ENCODE results near the gene TSPAN4.

The TSPAN4 gene

DNA sequence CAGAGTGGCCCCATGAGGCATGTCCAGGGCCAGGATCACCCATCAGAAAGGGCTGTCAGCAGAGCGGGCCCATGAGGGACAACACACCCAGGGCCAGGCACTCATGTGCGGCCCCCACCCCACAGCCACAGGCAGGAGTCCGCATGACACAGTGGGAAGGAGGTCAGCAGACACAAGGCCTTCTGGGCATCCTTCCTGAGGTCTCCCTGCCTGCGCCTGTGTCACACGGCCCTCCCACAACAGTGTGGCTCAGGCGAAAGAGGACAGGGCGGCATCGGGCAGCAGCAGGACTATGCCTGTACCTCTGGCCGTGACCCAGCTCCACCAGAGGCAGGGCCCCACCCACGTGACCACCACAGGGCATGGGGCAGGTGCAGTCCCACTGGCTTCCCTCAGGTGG, 40.9 kb downstream of the TSPAN4 start:
- no peak for DNase-seq (ENCODE audit: extremely low read depth in 1 of 2, low read depth in 1 of 2)

DNA sequence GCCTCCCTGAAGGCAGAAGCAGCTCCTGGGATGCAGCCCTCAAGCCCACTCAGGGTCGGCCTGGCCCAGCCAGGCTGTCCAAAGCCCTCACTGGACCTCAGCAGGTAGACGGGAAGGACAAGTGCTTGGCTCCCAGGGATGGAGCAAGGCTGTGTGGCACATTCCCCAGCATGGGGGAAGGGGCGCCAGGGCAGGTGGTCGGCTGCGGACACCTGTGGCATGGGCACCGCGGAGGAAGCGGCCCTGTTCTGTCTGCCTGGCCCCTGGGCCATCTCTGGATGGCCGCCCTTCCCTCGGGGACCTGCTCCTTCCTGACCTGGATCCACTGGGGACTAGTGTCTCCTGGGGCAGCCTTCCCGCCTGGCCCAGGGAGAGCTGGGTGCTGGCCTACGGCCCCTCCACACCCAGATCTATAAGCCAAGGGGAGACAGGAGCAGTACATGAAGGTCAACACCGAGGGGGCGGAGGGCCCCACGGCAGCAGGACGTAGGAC, 42.0 kb downstream of the TSPAN4 start:
- DNase-seq (ENCODE audit: extremely low read depth in 1 of 2, low read depth in 1 of 2) = no peak

GRCh38 chr11:886568-886967, 43.9 kb downstream of the TSPAN4 start:
- no peak for DNase-seq (ENCODE audit: extremely low read depth in 1 of 2, low read depth in 1 of 2)

- DNase-seq (ENCODE audit: extremely low read depth in 1 of 2, low read depth in 1 of 2) = no peak
These were observed 44.9 kb downstream of the TSPAN4 start for GRCh38 chr11:887589-887988.

DNA sequence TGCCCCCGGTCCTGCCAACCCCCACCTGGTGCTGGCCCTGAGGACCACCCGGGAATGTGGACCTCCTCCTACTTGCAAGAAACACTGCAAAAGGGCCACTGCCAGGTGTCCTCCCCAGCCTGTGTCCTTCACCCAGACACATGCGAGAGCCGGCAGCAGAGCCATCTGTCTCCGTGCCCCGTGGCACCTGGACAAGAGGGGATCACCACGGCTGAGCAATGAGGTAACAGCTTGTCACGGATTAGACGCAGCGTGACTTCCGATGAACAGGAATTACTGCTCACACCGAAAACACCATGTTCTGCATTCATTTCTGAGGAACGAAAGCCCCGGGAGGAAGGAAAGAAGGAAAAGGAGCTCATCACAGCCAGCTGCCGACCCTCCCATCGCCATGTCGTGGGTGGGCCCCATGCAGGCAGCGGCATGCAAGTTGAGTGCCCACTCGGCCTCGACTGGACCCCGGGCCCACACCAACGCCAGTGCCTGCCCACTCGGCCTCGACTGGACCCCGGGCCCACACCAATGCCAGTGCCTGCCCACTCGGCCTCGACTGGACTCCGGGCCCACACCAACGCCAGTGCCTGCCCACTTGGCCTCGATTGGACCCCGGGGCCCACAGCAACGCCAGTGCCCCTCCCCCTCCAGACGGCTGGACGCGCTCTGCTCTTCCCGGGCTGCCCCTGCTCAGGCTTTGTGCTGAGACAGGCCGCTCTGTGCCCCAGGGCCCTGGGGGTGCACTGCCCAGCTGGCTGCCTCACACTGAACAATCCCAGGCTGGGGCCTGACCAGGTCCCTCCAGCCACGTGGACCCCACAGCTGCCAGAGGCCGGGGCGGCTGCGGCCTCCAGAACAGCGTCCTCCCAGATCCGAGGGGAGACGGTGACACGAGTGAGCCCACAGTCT, 45.9 kb downstream of the TSPAN4 start:
- DNase-seq (ENCODE audit: extremely low read depth in 1 of 2, low read depth in 1 of 2) = no peak

- DNase-seq (ENCODE audit: extremely low read depth in 1 of 2, low read depth in 1 of 2) = no peak
These were observed 46.6 kb downstream of the TSPAN4 start for GRCh38 chr11:889257-889656.

DNA sequence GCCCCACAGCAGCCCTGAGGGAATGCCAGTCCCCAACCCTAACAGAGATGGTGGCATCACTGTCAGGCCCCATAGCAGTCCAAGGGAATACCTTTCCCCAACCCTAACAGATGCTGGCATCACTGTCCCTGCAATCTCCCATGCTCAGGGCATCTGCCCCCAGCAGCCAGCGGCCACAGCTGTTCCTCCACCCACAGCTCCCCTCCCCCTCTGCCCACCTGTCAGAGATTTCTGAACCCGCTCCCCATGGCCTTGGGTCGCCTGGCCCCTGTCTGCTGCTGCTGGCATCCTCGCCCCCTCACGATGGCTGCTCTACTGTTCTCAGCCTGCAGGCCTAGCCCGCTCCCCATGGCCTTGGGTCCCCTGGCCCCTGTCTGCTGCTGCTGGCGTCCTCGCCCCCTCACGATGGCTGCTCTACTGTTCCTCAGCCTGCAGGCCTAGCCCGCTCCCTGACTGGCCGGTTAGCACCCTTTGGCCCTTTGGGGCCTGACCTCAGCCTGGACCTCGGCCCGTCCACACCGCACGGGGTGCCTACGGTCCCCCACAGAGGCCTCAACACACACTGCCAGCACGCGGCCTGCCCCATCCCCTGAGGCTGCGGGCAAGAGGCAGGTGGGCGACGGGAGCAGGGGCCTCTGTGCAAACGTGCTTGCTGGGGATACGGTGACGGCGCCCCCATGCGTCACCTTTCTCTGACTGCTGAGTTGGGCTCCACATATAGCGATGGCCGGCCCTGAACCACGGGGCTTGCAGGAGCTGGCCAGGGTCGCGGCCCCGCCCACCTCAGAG, 47.2 kb downstream of the TSPAN4 start:
- no peak for DNase-seq (ENCODE audit: extremely low read depth in 1 of 2, low read depth in 1 of 2)

GRCh38 chr11:890794-891540, 48.3 kb downstream of the TSPAN4 start:
- no peak for DNase-seq (ENCODE audit: extremely low read depth in 1 of 2, low read depth in 1 of 2)

GRCh38 chr11:893008-893654, 50.5 kb downstream of the TSPAN4 start:
- DNase-seq (ENCODE audit: extremely low read depth in 1 of 2, low read depth in 1 of 2) = no peak

DNA sequence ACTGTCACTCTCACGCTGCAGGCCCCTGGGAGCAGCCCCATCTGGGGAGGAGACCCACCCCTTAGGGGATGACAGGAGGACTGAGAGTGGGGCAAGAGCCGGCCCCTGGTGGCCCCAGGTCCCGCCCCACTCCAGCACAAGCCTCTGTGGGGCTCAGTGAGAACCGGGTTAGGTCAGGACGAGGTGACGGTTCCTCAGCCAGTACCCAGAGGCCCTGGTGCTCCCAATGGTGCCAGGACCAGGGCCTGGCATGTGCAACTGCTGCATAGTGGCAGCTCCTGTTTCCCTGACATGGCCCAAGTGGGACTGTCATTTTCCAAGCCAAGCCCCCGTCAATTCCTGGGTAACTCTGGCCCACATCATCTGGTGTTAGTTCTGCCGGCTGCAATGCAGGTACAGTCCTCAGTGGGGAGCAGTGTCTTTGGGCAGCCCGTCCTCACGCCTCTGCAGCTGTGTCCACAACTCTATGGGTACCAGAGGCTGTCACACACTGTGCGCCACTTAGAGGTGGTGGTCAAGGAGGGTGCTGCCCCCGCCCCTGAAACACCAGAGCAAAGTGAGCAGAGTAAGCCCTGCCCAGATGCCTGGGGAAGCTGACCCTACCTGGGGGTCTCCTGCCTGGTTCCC, 52.0 kb downstream of the TSPAN4 start:
- no peak for DNase-seq (ENCODE audit: extremely low read depth in 1 of 2, low read depth in 1 of 2)

DNA sequence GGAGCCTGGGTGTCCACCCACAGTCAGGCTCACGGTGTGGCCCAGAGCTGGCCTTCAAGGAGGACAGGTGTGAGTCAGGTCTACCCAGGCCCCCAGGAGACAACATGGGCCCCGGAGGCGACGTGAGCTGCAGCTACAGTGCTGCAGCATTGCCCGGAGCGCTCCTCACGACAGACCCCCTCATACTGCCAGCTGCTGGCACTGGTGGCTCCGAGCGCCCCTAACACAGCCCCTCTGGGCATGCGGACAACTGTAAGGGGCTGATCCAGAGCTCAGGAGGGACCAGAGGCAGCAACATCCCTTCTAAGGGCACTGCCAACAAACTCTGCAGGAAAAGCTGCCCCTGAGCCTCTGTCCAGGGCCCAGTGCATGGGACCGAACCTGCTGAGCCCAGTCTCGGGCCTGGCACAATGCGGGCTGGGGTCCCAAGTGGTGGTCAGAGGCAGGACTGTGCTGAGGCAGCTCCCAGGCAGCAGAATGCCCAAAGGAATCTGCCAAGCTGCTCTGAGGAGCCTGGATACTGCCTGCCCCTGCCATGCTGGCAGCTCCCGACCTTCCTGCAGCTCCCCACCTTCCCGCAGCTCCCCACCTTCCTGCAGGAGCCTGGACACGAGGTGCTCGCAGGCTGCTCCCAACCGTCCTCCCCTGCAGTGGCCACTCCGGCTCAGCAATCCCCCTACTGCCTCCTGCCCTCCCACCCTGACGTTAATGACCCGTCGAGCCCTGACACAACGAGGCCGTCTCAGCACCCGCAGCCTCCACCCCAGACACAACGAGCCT, 52.9 kb downstream of the TSPAN4 start:
- DNase-seq (ENCODE audit: extremely low read depth in 1 of 2, low read depth in 1 of 2) = no peak

GRCh38 chr11:897253-898142, 54.8 kb downstream of the TSPAN4 start:
- no peak for DNase-seq (ENCODE audit: extremely low read depth in 1 of 2, low read depth in 1 of 2)

DNA sequence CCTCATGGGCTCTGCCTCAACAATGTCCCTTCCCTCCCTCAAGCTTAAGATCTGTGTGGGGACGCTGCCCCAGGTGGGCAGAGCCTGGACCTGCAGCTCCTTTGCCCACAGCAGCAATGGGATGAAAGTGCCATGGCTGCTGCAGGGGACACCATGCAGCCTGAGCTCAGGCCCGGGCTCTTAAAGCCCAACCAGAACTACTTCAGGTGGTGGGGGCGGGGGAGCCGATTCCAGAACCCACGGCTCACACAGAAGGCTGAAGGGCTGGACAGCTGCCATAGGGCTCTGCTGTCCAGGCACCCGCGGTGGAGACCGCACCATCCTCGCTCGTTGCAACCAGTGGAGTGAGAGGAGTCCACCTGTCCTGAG, 55.5 kb downstream of the TSPAN4 start:
- no peak for DNase-seq (ENCODE audit: extremely low read depth in 1 of 2, low read depth in 1 of 2)

DNA sequence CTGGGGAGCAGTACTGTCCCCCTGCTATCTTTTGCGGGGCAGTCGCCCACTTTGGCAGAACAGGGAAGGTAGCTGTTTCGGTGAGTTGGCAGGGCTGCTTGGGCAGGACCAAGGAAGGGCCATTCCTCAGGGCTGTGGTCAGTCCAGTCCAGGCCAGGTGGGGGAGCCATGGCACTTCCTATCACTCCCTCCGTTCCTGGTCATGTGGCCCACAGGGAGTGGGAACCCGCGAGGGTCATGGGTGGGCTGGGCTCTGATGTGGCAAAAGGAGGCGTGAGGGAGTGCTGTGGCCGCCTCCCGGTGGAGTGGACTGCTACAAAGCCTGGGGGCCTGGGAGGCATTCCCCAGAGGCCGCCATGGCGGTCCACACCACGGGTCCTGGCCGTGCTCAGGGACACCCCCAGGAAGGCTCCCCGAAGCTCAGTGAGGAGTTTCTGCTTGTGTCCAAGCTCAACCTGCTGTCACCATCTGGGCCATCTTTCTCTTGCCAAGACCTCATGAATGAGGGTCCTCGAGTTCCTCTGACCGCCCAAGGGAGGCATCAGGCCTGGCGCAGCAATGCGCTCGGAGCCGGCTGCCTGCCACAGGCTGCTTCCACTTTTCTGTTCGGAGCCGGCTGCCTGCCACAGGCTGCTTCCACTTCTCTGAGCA, 56.0 kb downstream of the TSPAN4 start:
- DNase-seq (ENCODE audit: extremely low read depth in 1 of 2, low read depth in 1 of 2) = no peak

DNA sequence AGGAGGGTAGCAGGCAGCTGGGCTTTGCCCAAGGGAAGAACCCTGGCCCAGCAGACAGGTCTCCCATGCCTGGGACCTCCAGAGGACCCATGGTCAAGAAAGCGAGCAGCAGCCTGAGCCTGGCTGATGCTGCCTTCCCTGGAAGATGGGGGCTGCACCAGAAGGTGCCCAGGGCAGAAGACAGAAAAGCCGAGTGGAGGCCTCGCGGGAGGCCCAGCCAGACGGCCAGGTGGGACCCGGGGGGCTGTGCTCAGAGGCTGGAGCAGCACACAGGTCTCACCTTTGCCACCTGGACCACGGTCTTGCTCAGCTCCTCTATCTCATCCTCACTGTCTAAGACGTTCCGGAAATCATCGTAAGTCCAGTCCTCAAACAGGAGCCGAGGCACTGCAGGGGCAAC, 57.1 kb downstream of the TSPAN4 start:
- DNase-seq (ENCODE audit: extremely low read depth in 1 of 2, low read depth in 1 of 2) = no peak

- no peak for DNase-seq (ENCODE audit: extremely low read depth in 1 of 2, low read depth in 1 of 2)
These were observed 57.9 kb downstream of the TSPAN4 start for GRCh38 chr11:900545-900944.

DNA sequence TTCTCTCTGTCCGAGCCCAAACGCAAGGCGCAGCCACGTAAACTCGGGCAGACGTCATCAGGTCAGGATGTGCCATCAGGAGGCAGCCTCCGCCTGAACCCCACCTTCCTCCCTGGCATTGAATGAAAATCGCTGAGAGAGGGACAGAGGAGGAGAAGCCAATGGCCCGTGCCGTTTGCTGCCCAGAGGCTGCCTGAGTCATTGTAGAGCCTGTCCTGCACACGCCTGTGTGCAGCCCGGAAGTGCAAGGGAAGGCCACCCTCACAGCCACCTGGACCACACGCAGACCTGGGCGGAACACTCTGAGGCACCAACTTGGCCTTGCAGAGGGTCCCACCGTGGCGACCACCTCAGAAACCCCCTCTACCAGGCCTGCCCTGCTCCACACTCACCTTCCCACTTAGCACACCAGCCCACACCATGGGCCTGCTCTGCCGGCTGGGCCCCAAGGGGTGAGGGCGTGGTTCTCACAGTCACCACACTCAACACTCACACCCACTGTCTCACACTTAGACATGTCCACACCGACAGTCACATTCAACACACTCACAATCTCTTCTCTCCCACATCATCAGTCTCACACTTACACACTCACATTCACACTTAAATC, 58.9 kb downstream of the TSPAN4 start:
- DNase-seq (ENCODE audit: extremely low read depth in 1 of 2, low read depth in 1 of 2) = no peak

DNA sequence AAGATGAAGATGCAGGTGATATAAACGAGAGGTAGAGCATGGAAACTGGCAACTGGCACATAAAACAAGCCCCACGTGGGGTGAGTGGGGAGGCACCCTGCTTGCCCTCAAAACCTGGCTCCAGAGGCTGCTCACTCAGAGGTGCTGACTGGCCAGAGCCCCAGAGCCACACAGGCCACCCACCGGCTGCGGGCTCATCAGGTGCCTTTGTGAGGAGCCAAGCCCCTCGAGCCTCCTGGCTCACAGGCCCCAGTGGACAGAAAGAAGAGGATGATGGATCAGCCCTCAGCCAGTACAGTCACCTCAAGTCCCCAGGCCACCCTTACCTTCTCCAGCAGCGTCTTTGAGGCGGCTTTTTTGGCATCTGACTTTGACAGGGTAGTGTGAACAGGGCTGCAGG, 61.7 kb downstream of the TSPAN4 start:
- no peak for DNase-seq (ENCODE audit: extremely low read depth in 1 of 2, low read depth in 1 of 2)

All from activated CD8-positive, alpha-beta memory T cell treated with anti-CD3 and anti-CD28 coated beads for 1 hour (primary cell).